HG02884 (cell line): ENCODE results near the gene CLIP4.
"Not testable (repeated sequence)": the region's sequence is repeated elsewhere in the genome, so short reads cannot be mapped to it uniquely, and the experiment has no call there.

Source experiments
- ATAC-seq: cut with Tn5 transposase; IDR thresholded peaks from one replicate; pipeline ENCODE4 v1.9.1; 2021; ENCODE audit warnings: mild to moderate bottlenecking, moderate library complexity; ENCODE audit not compliant: unreplicated experiment

The CLIP4 gene

DNA sequence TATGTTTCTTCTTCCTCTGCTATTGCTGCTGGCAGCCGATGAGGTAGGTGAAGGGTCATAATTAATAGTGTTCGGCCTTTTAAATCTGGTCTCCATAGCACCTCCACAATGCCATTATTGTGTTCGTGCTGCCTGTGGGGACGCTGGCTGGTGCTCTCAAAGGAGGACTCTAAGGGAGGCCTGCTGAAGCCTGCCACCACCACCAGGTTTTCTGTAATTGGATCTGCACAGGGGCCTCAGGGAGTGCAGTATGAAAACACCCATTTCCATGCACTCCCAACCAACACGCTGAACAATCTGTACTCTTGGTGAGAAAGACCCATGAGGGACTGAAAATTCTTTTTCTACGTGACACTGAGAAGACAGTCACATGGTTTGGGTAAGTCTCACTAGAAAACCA lies 17.6 kb upstream of the CLIP4 start:
- no peak for ATAC-seq

- no peak for ATAC-seq
Measured at GRCh38 chr2:29100564-29100963, 14.7 kb upstream of the CLIP4 start.

DNA sequence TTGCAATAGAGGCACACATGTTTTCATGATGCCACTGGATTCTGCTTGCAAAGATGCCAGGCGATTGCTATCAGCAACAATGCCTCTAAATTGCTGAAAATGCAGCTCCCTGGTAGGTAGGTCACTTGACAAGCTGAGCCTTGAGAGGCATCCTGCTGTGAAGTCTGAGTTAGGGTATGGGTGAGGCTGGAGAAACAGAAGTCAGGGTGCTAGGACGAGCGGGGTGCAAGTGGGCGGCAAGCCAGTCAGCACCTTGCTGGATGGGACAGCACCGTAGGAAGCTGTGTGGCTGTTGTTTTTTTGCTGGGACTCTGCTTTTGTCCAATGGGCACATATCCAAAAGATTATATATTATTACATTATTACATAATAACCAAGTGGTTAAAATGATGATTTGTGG lies 10.5 kb upstream of the CLIP4 start:
- no peak for ATAC-seq

DNA sequence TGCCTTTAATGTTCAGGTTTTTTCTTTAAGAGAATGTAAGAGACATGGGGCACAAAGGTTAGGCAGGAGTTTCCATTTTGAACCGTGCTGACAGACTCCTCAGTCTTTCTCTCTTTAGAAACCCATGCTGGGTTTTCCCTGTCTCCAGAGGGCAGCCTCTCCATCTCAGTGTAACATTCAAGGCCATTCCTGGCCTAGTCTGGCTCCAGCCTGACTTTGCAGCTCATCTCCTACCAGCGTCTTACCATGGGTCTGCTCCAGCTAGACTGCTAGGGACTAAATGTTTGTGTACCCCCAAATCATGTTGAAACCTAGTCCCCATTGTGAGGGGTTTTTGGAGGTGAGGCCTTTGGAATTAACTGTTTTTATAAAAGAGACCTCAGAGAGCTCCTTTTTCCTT lies 9.8 kb upstream of the CLIP4 start:
- ATAC-seq = no peak

DNA sequence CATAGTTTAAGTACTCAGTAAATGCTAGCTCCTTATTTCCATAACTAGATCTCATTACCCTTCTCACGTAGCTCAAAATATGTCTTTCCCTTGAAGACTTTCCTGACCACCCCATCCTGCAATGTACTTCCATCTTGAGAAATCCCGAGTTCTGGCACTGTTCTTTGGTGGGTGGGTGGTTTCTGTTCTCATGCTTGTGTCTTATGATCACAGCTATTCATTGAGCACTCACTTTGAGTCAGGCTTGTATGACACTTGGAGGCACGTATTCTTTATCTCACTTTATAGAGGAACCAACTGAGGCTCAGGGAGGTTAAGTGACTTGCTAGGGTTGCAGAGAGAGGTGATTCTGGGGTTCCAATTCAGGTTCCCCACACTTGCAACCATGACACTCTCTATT lies 9.0 kb upstream of the CLIP4 start:
- ATAC-seq = no peak

DNA sequence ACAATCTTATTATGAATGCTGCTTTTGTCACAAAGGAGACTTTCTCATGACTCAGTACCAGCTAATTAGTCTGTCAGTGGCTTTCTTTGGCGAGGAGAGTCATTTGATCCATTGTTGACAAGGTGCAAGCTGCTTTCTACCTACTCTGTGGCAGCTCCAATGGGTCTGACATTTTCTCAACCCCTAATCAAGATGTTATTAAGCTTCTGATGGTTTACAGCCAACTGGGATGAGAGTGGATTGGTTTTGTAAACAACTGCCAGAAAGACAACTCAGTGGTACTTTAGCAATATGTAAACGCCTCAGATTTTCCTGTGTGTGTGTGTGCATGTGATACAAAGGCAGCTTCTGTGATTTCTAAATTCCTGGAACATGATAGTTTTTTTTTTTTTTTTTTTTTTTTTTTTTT lies 8.2 kb upstream of the CLIP4 start:
- no peak for ATAC-seq

GRCh38 chr2:29107547-29107946 lies 7.7 kb upstream of the CLIP4 start:
- not testable (repeated sequence) for ATAC-seq

- no peak for ATAC-seq
Measured at GRCh38 chr2:29108225-29108624, 7.0 kb upstream of the CLIP4 start.

GRCh38 chr2:29109246-29109645 lies 6.0 kb upstream of the CLIP4 start:
- no peak for ATAC-seq

- ATAC-seq = peak; percentile 49
Measured at GRCh38 chr2:29110916-29111535, 4.2 kb upstream of the CLIP4 start.

DNA sequence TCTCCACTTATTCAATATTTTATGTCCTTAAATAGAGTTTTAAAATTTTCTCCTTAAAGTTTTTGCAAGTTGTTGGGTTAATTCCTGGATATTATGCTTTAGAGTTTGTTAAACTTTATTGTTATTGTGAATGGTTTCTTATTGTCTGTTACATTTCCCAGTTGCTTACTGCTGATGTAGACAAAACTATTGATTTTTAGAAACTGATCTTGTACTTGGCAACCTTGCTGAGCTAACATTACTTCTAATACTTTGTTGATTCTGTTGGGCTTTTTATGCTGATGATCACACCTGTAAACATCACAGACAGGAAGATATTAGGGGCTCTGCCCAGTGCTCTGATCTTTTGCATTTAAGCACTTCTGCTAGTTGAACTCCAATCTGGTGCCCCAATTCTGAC lies 2.8 kb upstream of the CLIP4 start:
- ATAC-seq = no peak

DNA sequence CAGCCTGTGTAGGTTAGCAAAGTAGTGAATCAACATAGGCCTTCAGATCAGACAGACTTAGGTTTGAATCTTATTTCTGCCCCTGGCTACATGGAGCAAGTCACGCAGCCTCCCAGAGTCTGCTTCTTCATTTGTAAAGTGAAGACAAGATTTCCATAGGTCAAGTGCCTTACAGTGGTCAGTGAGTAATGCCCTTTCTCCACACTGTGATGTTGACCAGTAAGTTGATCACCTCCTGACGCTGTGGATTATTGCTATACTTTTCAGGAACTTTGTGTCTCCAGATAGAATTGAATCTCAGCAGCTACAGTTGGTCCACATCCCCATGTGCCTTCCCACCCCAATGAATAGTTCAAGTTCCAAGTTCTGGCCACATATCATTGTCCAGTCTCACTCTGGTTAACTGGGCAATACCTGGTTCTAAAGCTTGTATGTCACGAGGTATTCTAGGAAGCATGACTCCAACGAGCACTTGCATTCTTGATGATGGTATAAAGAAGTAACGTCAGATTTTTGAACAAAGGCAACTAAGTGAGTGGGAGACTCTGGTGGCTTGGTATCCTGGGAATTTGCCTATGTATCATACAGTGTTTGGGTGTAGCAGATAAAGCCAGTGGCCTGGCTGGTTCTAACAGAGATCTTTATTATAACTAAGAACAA lies 2.1 kb upstream of the CLIP4 start:
- ATAC-seq = no peak

GRCh38 chr2:29113891-29114321 lies 1.3 kb upstream of the CLIP4 start:
- ATAC-seq = no peak

GRCh38 chr2:29114586-29114945 lies 649 bp upstream of the CLIP4 start:
- no peak for ATAC-seq

DNA sequence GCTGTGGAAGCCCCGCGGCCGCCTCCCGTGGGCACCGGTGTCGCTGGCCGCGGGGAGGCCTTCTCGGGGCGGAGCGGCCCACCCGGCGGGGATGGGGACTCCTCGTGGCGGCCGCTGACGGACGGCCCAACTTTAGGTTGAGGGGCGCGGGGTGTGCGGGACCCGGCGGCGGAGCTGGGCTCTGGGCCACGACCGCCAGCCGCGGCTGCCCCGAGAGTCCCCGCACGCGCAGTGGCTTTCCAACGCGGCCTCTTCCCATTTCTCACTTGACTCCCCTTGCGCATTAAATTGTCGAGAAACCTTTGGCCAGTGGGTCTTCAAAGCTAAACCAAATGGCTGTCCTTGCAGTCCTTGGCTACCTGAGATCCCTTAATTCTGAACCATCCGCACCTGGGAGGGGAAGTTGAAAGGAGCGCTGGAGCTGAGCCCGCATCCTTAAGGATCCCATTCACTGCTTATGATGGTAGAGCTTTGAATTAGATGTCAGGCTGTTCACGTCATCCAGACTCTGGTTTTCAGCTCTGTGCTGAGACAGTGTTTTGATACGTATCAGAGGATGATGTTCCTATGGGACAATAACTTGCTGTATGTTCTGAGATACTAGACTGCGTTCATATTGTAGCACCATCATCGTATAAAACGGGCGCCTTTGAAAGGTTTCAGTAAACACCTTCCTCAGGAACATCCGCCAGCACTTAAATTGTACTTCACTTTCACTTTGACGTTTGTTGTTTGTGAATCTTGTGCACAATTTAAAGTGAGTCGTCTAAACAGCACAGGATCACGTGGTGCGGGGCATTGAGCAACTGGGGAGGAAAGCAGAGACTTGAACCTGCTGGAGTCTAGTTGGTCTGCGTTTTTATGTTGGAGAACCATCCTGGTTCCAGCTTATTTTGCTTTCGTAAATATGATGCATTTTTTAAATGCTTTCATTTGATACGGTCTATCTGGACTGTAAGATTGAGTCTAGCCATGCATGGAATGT lies 874 bp downstream of the CLIP4 start:
- ATAC-seq = peak; percentile 40

GRCh38 chr2:29117636-29118303 lies 2.6 kb downstream of the CLIP4 start:
- no peak for ATAC-seq

DNA sequence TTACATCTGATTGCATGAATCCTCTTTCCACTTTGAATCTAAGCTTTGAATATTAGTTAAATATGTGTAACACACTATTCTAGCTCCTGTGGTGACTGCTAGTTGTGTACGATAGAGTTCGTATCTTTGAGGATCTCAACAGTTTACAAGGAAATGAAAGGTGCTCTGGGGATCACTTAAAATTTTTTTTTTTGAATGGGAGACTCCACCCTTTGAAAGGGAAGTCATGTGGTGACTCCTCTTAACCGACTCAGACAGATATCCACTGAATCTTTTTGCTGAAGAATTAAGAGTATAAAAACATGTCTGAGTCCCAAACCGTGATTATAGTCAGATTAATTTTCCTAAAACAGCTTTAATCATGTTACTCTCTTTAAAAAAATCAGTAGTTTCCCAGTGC lies 4.0 kb downstream of the CLIP4 start:
- no peak for ATAC-seq

DNA sequence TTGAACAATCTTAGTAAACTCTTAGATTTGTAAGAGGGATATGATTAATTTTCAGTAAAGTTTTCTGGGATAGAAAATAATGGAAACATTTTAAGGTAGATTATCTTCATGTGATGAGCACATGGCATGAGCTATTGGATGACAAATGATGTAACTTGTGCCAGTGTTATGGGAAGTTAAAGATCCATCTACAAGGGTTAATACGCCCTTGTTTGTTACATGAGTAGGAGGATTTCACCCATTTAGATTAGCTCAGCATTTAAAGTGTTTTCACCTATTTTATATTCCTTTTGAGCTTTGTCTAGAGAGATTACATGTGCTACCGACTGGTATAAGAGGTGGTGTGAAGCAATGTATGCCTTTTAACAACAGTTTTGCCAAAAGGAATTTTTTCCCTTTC lies 5.6 kb downstream of the CLIP4 start:
- ATAC-seq = no peak

GRCh38 chr2:29123617-29124349 lies 8.6 kb downstream of the CLIP4 start:
- ATAC-seq = no peak

- no peak for ATAC-seq
Measured at GRCh38 chr2:29124504-29124903, 9.3 kb downstream of the CLIP4 start.
